ENCODE data around the gene SMAD6. TPM values are rescaled to one million over a fixed set of nuclear protein-coding genes. Genes with fewer than 3 reads are reported as not detected.
A peak's percentile ranks its signal among the peaks of the same experiment; 100 is the strongest.

Gene SMAD6
- polyA plus RNA-seq, 1 of the 3 experiments (the other 2 are of a cell fraction) = 4.5 TPM

DNA sequence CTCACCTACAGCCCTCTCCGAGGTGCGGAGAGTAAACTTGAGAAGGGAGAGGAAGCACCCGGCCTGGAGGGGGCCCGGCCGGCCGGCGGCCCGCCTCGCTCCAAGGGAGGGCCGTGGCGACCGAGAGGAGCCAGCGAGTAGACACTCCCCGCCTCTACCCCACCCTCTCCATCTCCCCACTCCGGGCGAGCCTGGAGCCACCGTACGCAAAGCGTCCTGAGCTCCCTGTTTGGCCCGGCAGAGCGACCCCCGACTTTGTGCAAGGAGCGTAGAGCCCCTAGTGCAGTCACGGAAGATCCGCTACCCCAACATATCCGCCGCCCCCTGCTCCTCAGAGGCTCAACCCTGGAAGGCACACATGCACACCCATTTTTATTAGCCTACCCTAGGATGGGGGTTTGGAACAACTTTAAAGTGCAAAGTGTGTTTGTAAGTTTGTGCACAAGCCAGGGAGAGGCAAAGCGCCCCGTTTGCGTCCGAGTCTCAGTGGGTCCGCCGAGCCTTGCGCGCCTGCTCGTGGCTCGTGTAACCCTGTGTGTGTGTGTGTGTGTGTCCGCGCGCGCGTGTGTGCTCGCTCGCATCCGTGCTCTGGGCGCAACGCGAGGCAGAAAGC lies 508 bp upstream of the SMAD6 start:
- peak overlapping the region; percentile 68 to 72 for H3K4me3 ChIP-seq (ENCODE audit: low read depth in 2 of 2, low read length in 1 of 2)
- no peaks in the 10 kb centered on the region for H3K9me2 ChIP-seq
- H3K4me2 ChIP-seq = peak overlapping the region; percentile 95
- peaks cover 27 to 30% of the 10 kb centered on the region in 2 experiments; a peak in 3 of 4 replicates for H3K4me1 ChIP-seq (ENCODE audit: control insufficient read depth in 1 of 2, insufficient read depth in 2 of 2, low read depth in 1 of 2, low read length in 1 of 2)
- peaks cover 32% of the 10 kb centered on the region for H4K20me1 ChIP-seq (ENCODE audit: insufficient read depth)
- peak overlapping the region; percentile 90 for H2AFZ ChIP-seq (ENCODE audit: low read depth)
- peaks cover 11% of the 10 kb centered on the region for H3F3A ChIP-seq (replicated peaks; ENCODE audit: insufficient read depth)
- no peaks in the 10 kb centered on the region for H3K9me3 ChIP-seq
- peak overlapping the region; percentile 89 for H3K27ac ChIP-seq (ENCODE audit: low read depth in 2 of 2, low read length in 1 of 2)
- no peaks in the 10 kb centered on the region for H3K27me3 ChIP-seq (ENCODE audit: insufficient read depth)
- H3K36me3 ChIP-seq (replicated peaks in 1 of 2; ENCODE audit: control insufficient read depth in 1 of 2, insufficient read depth in 2 of 2, low read length in 1 of 2) = peaks cover 0 to 6% of the 10 kb centered on the region in 2 experiments
- DNase-seq = peak; percentile 77
- ChIA-PET POLR2A (no interaction called here), CTCF (interaction anchor here (1.4 to 12.9 kb wide), 7 partner anchors 22 to 150 kb away, joined by 3 to 172 read pairs (median 17); no protein-coding TSS in a partner anchor)
- TF ChIP-seq MAX (IDR thresholded peaks at IDR 0.05; ENCODE audit: low read depth) (peak; percentile 57), ZBTB33 (IDR thresholded peaks at IDR 0.05; ENCODE audit: borderline replicate concordance, low read depth) (no peak)
- H3K9ac ChIP-seq = peak overlapping the region; percentile 76
- peaks cover 43% of the 10 kb centered on the region for H3K79me2 ChIP-seq (ENCODE audit: insufficient read depth)
- 0% methylated on average over 9 of the region's 48 CpGs for WGBS (ENCODE audit: low lambda C conversion rate)

DNA sequence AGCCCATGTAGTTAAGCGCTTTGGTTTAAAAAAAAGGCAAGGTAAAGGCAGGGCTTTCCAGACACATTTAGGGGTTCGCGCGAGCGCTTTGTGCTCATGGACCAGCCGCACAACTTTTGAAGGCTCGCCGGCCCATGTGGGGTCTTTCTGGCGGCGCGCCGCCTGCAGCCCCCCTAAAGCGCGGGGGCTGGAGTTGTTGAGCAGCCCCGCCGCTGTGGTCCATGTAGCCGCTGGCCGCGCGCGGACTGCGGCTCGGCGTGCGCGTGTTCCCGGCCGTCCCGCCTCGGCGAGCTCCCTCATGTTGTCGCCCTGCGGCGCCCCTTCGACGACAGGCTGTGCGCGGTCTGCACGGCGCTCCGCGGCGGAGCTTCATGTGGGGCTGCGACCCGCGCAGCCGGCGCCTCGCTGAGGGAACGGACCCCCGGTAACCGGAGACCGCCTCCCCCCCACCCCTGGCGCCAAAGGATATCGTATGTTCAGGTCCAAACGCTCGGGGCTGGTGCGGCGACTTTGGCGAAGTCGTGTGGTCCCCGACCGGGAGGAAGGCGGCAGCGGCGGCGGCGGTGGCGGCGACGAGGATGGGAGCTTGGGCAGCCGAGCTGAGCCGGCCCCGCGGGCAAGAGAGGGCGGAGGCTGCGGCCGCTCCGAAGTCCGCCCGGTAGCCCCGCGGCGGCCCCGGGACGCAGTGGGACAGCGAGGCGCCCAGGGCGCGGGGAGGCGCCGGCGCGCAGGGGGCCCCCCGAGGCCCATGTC lies 927 bp downstream of the SMAD6 start:
- H3K27ac ChIP-seq (ENCODE audit: low read depth in 2 of 2, low read length in 1 of 2) = peak overlapping the region; percentile 89
- H3K9ac ChIP-seq = peak overlapping the region; percentile 76
- H3K79me2 ChIP-seq (ENCODE audit: insufficient read depth) = peaks cover 58% of the 10 kb centered on the region

More for the DNA sequence above, 927 bp downstream of the SMAD6 start:
- CTCF ChIA-PET = interaction anchor here (0.8 to 12.9 kb wide), 7 partner anchors 12 to 149 kb away, joined by 3 to 172 read pairs (median 5); no protein-coding TSS in a partner anchor
- POLR2A ChIA-PET = interaction anchor here (1.2 kb wide), 1 partner anchor 71 kb away, joined by 3 read pairs; no protein-coding TSS in a partner anchor
- H4K20me1 ChIP-seq (ENCODE audit: insufficient read depth) = peaks cover 46% of the 10 kb centered on the region
- peaks cover 39 to 44% of the 10 kb centered on the region in 2 experiments for H3K4me1 ChIP-seq (ENCODE audit: control insufficient read depth in 1 of 2, insufficient read depth in 2 of 2, low read depth in 1 of 2, low read length in 1 of 2)
- peak overlapping the region; percentile 95 for H3K4me2 ChIP-seq
- H3K9me3 ChIP-seq = no peaks in the 10 kb centered on the region
- no peak for TF ChIP-seq USF2 (IDR thresholded peaks at IDR 0.05; ENCODE audit: borderline replicate concordance, low read depth, low read length)
- no peak for TF ChIP-seq GATA2 (CRISPR knock-in tag; IDR thresholded peaks at IDR 0.05)
- TF ChIP-seq PBX3 (IDR thresholded peaks at IDR 0.05) = no peak
- TF ChIP-seq MXI1 (IDR thresholded peaks at IDR 0.05; ENCODE audit: low read depth, low read length) = peak; percentile 59; the same call in 1 of the 2 replicates
- TF ChIP-seq TAF1 (IDR thresholded peaks at IDR 0.05; ENCODE audit: borderline replicate concordance, low read depth, low read length) = 0 out of 2 replicates have a peak, but pooled peaks have one; percentile 20
- TF ChIP-seq EP300 (IDR thresholded peaks at IDR 0.05; ENCODE audit: borderline replicate concordance in 1 of 2, low read depth in 1 of 2, low read length in 1 of 2) = no peak
- H3F3A ChIP-seq (replicated peaks; ENCODE audit: insufficient read depth) = peaks cover 13% of the 10 kb centered on the region
- DNase-seq = peak; percentile 63
- H2AFZ ChIP-seq (ENCODE audit: low read depth) = no peak overlapping the region
- peaks cover 0 to 6% of the 10 kb centered on the region in 2 experiments for H3K36me3 ChIP-seq (replicated peaks in 1 of 2; ENCODE audit: control insufficient read depth in 1 of 2, insufficient read depth in 2 of 2, low read length in 1 of 2)
- no peaks in the 10 kb centered on the region for H3K9me2 ChIP-seq
- 3% methylated on average over 7 of the region's 95 CpGs for WGBS (ENCODE audit: low lambda C conversion rate)
- H3K4me3 ChIP-seq (ENCODE audit: low read depth in 2 of 2, low read length in 1 of 2) = peak overlapping the region; percentile 68 to 72
- H3K27me3 ChIP-seq (ENCODE audit: insufficient read depth) = no peaks in the 10 kb centered on the region

Measured in SK-N-SH (cell line).